Measurements from ENCODE around the gene FBN1.

The FBN1 gene

GRCh38 chr15:48628832-48629231, 16.7 kb downstream of the FBN1 start:
- TF ChIP-seq, protein P1, sequence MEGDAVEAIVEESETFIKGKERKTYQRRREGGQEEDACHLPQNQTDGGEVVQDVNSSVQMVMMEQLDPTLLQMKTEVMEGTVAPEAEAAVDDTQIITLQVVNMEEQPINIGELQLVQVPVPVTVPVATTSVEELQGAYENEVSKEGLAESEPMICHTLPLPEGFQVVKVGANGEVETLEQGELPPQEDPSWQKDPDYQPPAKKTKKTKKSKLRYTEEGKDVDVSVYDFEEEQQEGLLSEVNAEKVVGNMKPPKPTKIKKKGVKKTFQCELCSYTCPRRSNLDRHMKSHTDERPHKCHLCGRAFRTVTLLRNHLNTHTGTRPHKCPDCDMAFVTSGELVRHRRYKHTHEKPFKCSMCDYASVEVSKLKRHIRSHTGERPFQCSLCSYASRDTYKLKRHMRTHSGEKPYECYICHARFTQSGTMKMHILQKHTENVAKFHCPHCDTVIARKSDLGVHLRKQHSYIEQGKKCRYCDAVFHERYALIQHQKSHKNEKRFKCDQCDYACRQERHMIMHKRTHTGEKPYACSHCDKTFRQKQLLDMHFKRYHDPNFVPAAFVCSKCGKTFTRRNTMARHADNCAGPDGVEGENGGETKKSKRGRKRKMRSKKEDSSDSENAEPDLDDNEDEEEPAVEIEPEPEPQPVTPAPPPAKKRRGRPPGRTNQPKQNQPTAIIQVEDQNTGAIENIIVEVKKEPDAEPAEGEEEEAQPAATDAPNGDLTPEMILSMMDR (IDR thresholded peaks at IDR 0.05; ENCODE audit: low read depth, low read length): no peak
- Histone ChIP-seq H3K27me3 (ENCODE audit: insufficient read depth, low read depth, severe bottlenecking) (no peaks in the 10 kb centered on the region), H3K4me3 (ENCODE audit: low read depth, low read length) (no peak overlapping the region), H3K36me3 (no peaks in the 10 kb centered on the region), H3K9me3 (ENCODE audit: severe bottlenecking) (no peaks in the 10 kb centered on the region), H3K27ac (no peak overlapping the region)
- DNase-seq: no peak

- no peak for DNase-seq
- H3K27me3 ChIP-seq (ENCODE audit: insufficient read depth, low read depth, severe bottlenecking): no peaks in the 10 kb centered on the region
- H3K27ac ChIP-seq: no peak overlapping the region
- H3K36me3 ChIP-seq: no peaks in the 10 kb centered on the region
- no peaks in the 10 kb centered on the region for H3K9me3 ChIP-seq (ENCODE audit: severe bottlenecking)
- TF ChIP-seq, protein P1 (IDR thresholded peaks at IDR 0.05; ENCODE audit: low read depth, low read length): no peak
- no peak overlapping the region for H3K4me3 ChIP-seq (ENCODE audit: low read depth, low read length)
Measured at GRCh38 chr15:48627260-48627940, 18.1 kb downstream of the FBN1 start.

GRCh38 chr15:48625126-48625525, 20.4 kb downstream of the FBN1 start:
- Histone ChIP-seq H3K9me3 (ENCODE audit: severe bottlenecking) (no peaks in the 10 kb centered on the region), H3K36me3 (no peaks in the 10 kb centered on the region), H3K4me3 (ENCODE audit: low read depth, low read length) (no peak overlapping the region), H3K27ac (no peak overlapping the region), H3K27me3 (ENCODE audit: insufficient read depth, low read depth, severe bottlenecking) (no peaks in the 10 kb centered on the region)
- no peak for DNase-seq
- TF ChIP-seq, protein P1 (IDR thresholded peaks at IDR 0.05; ENCODE audit: low read depth, low read length): no peak

- no peak for DNase-seq
- TF ChIP-seq, protein P1 (IDR thresholded peaks at IDR 0.05; ENCODE audit: low read depth, low read length): no peak
- no peaks in the 10 kb centered on the region for H3K36me3 ChIP-seq
- H3K9me3 ChIP-seq (ENCODE audit: severe bottlenecking): no peaks in the 10 kb centered on the region
- H3K27me3 ChIP-seq (ENCODE audit: insufficient read depth, low read depth, severe bottlenecking): no peaks in the 10 kb centered on the region
- no peak overlapping the region for H3K27ac ChIP-seq
- no peak overlapping the region for H3K4me3 ChIP-seq (ENCODE audit: low read depth, low read length)
Measured at GRCh38 chr15:48624700-48625099, 20.8 kb downstream of the FBN1 start.

DNA sequence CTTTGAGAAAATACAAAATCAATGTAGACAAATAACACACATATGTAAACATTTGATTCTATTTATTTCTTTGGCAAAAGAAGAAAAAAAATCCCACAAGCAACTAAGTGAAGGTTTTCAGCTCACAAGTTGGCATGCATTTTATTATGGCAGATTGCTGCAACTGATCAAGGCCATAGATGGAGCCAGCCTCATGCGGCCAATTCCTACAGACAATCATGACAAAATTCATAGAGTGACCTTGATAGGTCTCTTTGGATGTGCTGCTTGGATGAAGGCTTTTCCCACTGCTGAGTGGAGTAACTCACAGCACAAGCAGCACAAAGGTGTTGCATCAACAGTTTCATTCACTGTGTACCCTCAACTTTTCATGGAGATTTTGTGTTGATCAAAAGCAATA, 22.1 kb downstream of the FBN1 start:
- no peaks in the 10 kb centered on the region for H3K36me3 ChIP-seq
- no peaks in the 10 kb centered on the region for H3K9me3 ChIP-seq (ENCODE audit: severe bottlenecking)
- DNase-seq: no peak
- H3K27ac ChIP-seq: no peak overlapping the region
- TF ChIP-seq, protein P1 (IDR thresholded peaks at IDR 0.05; ENCODE audit: low read depth, low read length): no peak
- no peaks in the 10 kb centered on the region for H3K27me3 ChIP-seq (ENCODE audit: insufficient read depth, low read depth, severe bottlenecking)
- no peak overlapping the region for H3K4me3 ChIP-seq (ENCODE audit: low read depth, low read length)

DNA sequence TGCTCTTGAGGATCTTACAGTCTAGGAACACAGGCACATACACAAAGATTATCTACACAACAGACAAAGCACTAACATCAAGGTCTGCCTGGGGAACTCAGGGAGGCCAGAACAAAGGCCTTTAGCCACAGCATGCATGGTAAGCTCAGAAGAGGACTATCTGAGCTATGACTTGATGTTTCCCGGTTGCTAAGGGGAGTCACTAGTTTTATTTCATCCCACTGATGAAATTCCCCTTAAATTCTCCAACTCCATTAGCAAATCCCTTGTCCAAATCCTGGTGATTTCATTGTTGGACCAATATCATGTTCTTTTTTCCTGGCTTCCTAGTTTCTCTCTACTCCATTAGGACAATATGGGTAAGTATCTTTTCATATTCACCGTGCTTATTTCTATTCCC, 23.3 kb downstream of the FBN1 start:
- no peak overlapping the region for H3K4me3 ChIP-seq (ENCODE audit: low read depth, low read length)
- no peaks in the 10 kb centered on the region for H3K9me3 ChIP-seq (ENCODE audit: severe bottlenecking)
- H3K27me3 ChIP-seq (ENCODE audit: insufficient read depth, low read depth, severe bottlenecking): no peaks in the 10 kb centered on the region
- TF ChIP-seq, protein P1 (IDR thresholded peaks at IDR 0.05; ENCODE audit: low read depth, low read length): no peak
- no peak for DNase-seq
- H3K27ac ChIP-seq: no peak overlapping the region
- H3K36me3 ChIP-seq: no peaks in the 10 kb centered on the region
